Fibroblast of mammary gland (primary cell): Measurements from ENCODE around the gene SPATA31A6.
"Not testable (repeated sequence)": the region's sequence is repeated elsewhere in the genome, so short reads cannot be mapped to it uniquely, and the experiment has no call there.

ENCODE experiments used
- DNase-seq: peaks from one replicate; pipeline ENCODE4 v3.0.0-alpha.2; 2010; ENCODE audit warnings: low read depth
- H3K4me3 ChIP-seq: 2 replicates; pipeline ENCODE4 v1.5.1; 2011; ENCODE audit warnings: low read depth, mild to moderate bottlenecking, low read length, moderate library complexity; ENCODE audit not compliant: control insufficient read depth

Gene SPATA31A6

GRCh38 chr9:42183359-42183758 lies at the start of gene SPATA31A6:
Gene SPATA31A6 (plus strand): TSS chr9:42183659. CDS start chr9:42183688, 29 bp downstream.
- not testable (repeated sequence) for DNase-seq, H3K4me3 ChIP-seq

GRCh38 chr9:42160299-42160698 lies 23.2 kb upstream of the SPATA31A6 start:
- H3K4me3 ChIP-seq: not testable (repeated sequence)
- peak; percentile 0 for DNase-seq

GRCh38 chr9:42219861-42220260 lies 36.4 kb downstream of the SPATA31A6 start:
- H3K4me3 ChIP-seq, DNase-seq: not testable (repeated sequence)

GRCh38 chr9:42223230-42223629 lies 39.8 kb downstream of the SPATA31A6 start:
- DNase-seq: peak; percentile 5
- not testable (repeated sequence) for H3K4me3 ChIP-seq

- not testable (repeated sequence) for H3K4me3 ChIP-seq, DNase-seq
These were observed 49.6 kb downstream of the SPATA31A6 start for GRCh38 chr9:42233031-42233430.

- H3K4me3 ChIP-seq, DNase-seq: not testable (repeated sequence)
These were observed 51.2 kb downstream of the SPATA31A6 start for GRCh38 chr9:42234610-42235009.

- not testable (repeated sequence) for DNase-seq, H3K4me3 ChIP-seq
These were observed 52.0 kb downstream of the SPATA31A6 start for GRCh38 chr9:42235352-42235991.

GRCh38 chr9:42236097-42236496 lies 52.6 kb downstream of the SPATA31A6 start:
- not testable (repeated sequence) for H3K4me3 ChIP-seq, DNase-seq

- not testable (repeated sequence) for DNase-seq, H3K4me3 ChIP-seq
These were observed 53.9 kb downstream of the SPATA31A6 start for GRCh38 chr9:42237381-42237780.

- H3K4me3 ChIP-seq, DNase-seq: not testable (repeated sequence)
These were observed 55.4 kb downstream of the SPATA31A6 start for GRCh38 chr9:42238862-42239261.
